ENCODE data around the gene TAF5. TPM values are rescaled to one million over a fixed set of nuclear protein-coding genes. Genes with fewer than 3 reads are reported as not detected.
"Not testable (repeated sequence)": the region's sequence is repeated elsewhere in the genome, so short reads cannot be mapped to it uniquely, and the experiment has no call there.

Gene TAF5
- total and polyA plus RNA-seq, 2 donors (not counting 1 experiment from before 2014, with no cell fraction given), result 2.4 to 5.5 TPM

DNA sequence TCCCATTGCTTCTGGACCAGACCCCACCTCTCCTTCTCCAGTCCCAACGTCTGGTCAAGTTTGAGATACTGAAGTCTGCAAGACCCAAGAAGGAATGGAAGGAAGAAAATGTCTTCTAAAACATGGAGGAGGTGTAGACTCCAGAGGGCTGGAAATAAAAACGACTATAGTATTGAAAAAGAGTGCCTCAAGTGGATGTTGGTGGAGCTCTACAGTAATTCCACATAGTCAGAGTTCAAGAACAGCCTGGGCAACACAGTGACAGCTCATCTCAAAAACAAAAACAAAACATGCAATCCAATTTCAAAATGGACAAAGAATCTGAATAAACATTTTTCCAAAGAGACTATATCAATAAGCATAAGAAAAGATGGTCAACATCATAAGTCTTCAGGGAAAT is 14.5 kb upstream of the TAF5 start:
- ATAC-seq (ENCODE audit: low read depth) (no peak), DNase-seq (no peak)
- no peak overlapping the region for H3K9ac ChIP-seq (ENCODE audit: low read length)
- H4K20me1 ChIP-seq (ENCODE audit: control insufficient read depth, insufficient read depth, low read length, poor library complexity, severe bottlenecking), result no peaks in the 10 kb centered on the region
- no CpG with 5 or more reads among the region's 2 CpGs for WGBS (ENCODE audit: insufficient coverage)
- H3K4me1 ChIP-seq (ENCODE audit: control insufficient read depth in 2 of 2, insufficient read depth in 2 of 2, low read length in 2 of 2), result peaks cover 9 to 13% of the 10 kb centered on the region in 2 donors
- Mint-ChIP-seq H3K27ac (no peak overlapping the region), H3K9me3 (ENCODE audit: insufficient read depth) (no peaks in the 10 kb centered on the region), H3K27me3 (no peaks in the 10 kb centered on the region), H3K4me1 (peaks cover 6% of the 10 kb centered on the region), H3K4me3 (no peak overlapping the region)
- no peaks in the 10 kb centered on the region for H3K9me3 ChIP-seq (ENCODE audit: control extremely low read depth in 1 of 3, control insufficient read depth in 2 of 3, insufficient read depth in 1 of 3, low read length in 2 of 3)
- CTCF ChIA-PET, result interaction anchor here (0.7 kb wide), 2 partner anchors 64 to 333 kb away, joined by 4 to 5 read pairs; no protein-coding TSS in a partner anchor
- TF ChIP-seq, protein P1, sequence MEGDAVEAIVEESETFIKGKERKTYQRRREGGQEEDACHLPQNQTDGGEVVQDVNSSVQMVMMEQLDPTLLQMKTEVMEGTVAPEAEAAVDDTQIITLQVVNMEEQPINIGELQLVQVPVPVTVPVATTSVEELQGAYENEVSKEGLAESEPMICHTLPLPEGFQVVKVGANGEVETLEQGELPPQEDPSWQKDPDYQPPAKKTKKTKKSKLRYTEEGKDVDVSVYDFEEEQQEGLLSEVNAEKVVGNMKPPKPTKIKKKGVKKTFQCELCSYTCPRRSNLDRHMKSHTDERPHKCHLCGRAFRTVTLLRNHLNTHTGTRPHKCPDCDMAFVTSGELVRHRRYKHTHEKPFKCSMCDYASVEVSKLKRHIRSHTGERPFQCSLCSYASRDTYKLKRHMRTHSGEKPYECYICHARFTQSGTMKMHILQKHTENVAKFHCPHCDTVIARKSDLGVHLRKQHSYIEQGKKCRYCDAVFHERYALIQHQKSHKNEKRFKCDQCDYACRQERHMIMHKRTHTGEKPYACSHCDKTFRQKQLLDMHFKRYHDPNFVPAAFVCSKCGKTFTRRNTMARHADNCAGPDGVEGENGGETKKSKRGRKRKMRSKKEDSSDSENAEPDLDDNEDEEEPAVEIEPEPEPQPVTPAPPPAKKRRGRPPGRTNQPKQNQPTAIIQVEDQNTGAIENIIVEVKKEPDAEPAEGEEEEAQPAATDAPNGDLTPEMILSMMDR (IDR thresholded peaks at IDR 0.05), result no peak
- TF ChIP-seq EZH2 (IDR thresholded peaks at IDR 0.05; ENCODE audit: borderline replicate concordance, insufficient read depth, low read depth, low read length, poor library complexity, severe bottlenecking), result no peak
- H2AFZ ChIP-seq (ENCODE audit: insufficient read depth, low read depth, low read length, poor library complexity, severe bottlenecking), result no peak overlapping the region
- no peaks in the 10 kb centered on the region for H3K36me3 ChIP-seq (replicated peaks in 1 of 2; ENCODE audit: control extremely low read depth in 1 of 2, control insufficient read depth in 1 of 2, extremely low read depth in 1 of 2, insufficient read depth in 2 of 2, low read length in 1 of 2)
- H3K27me3 ChIP-seq (replicated peaks in 1 of 4; ENCODE audit: control extremely low read depth in 1 of 4, control insufficient read depth in 3 of 4, insufficient read depth in 4 of 4, low read length in 3 of 4), result no peaks in the 10 kb centered on the region
- no peak overlapping the region for H3K4me2 ChIP-seq (replicated peaks; ENCODE audit: low read depth, low read length, poor library complexity, severe bottlenecking)
- peaks cover 18% of the 10 kb centered on the region for H3K79me2 ChIP-seq (ENCODE audit: control insufficient read depth, insufficient read depth, low read length)
- POLR2A ChIA-PET, result interaction anchor here (0.7 kb wide), 2 partner anchors 16 to 563 kb away, joined by 5 to 6 read pairs; no protein-coding TSS in a partner anchor
- H3K27ac ChIP-seq (ENCODE audit: low read length in 2 of 2), result no peak overlapping the region
- no peak overlapping the region for H3K4me3 ChIP-seq (ENCODE audit: control extremely low read depth in 1 of 5, extremely low read depth in 1 of 5, insufficient read depth in 1 of 5, low read depth in 2 of 5, low read length in 4 of 5)
- intact Hi-C loops (cut with micrococcal nuclease), result no loop called here

DNA sequence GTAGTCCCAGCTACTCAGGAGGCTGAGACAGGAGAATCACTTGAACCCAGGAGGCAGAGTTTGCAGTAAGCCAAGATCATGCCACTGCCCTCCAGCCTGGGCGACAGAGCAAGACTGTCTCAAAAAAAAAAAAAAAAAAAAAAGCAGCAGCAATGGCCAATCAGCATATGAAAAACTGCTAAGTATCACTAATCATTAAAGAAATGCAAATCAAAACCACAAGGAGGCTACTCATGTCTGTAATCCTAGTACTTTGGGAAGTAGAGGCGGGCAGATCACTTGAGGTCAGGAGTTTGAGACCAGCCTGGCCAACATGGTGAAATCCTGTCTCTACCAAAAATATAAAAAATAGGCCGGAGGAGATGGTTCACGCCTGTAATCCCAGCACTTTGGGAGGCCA is 13.2 kb upstream of the TAF5 start:
- H3K27ac ChIP-seq (ENCODE audit: low read length in 2 of 2); H3K9me3 ChIP-seq (ENCODE audit: control extremely low read depth in 1 of 3, control insufficient read depth in 2 of 3, insufficient read depth in 1 of 3, low read length in 2 of 3); H3K4me1 Mint-ChIP-seq; H3K4me2 ChIP-seq (replicated peaks; ENCODE audit: low read depth, low read length, poor library complexity, severe bottlenecking); H3K27me3 Mint-ChIP-seq; H2AFZ ChIP-seq (ENCODE audit: insufficient read depth, low read depth, low read length, poor library complexity, severe bottlenecking); H3K9ac ChIP-seq (ENCODE audit: low read length); H3K27ac Mint-ChIP-seq; H3K36me3 ChIP-seq (replicated peaks in 1 of 2; ENCODE audit: control extremely low read depth in 1 of 2, control insufficient read depth in 1 of 2, extremely low read depth in 1 of 2, insufficient read depth in 2 of 2, low read length in 1 of 2); H4K20me1 ChIP-seq (ENCODE audit: control insufficient read depth, insufficient read depth, low read length, poor library complexity, severe bottlenecking); H3K27me3 ChIP-seq (replicated peaks in 1 of 4; ENCODE audit: control extremely low read depth in 1 of 4, control insufficient read depth in 3 of 4, insufficient read depth in 4 of 4, low read length in 3 of 4); DNase-seq; intact Hi-C loops (cut with micrococcal nuclease); H3K9me3 Mint-ChIP-seq (ENCODE audit: insufficient read depth); CTCF ChIA-PET; POLR2A ChIA-PET; ATAC-seq (ENCODE audit: low read depth); H3K4me3 ChIP-seq (ENCODE audit: control extremely low read depth in 1 of 5, extremely low read depth in 1 of 5, insufficient read depth in 1 of 5, low read depth in 2 of 5, low read length in 4 of 5); H3K4me3 Mint-ChIP-seq: not testable (repeated sequence)
- Histone ChIP-seq H3K4me1 (ENCODE audit: control insufficient read depth in 2 of 2, insufficient read depth in 2 of 2, low read length in 2 of 2) (peaks cover 9 to 13% of the 10 kb centered on the region in 2 donors), H3K79me2 (ENCODE audit: control insufficient read depth, insufficient read depth, low read length) (peaks cover 18% of the 10 kb centered on the region)
- 100% methylated on average over 2 of the region's 4 CpGs for WGBS (ENCODE audit: insufficient coverage)
